ENCODE measurements around the gene AP1M2.
"Not testable (repeated sequence)": the region's sequence is repeated elsewhere in the genome, so short reads cannot be mapped to it uniquely, and the experiment has no call there.

The AP1M2 gene

DNA sequence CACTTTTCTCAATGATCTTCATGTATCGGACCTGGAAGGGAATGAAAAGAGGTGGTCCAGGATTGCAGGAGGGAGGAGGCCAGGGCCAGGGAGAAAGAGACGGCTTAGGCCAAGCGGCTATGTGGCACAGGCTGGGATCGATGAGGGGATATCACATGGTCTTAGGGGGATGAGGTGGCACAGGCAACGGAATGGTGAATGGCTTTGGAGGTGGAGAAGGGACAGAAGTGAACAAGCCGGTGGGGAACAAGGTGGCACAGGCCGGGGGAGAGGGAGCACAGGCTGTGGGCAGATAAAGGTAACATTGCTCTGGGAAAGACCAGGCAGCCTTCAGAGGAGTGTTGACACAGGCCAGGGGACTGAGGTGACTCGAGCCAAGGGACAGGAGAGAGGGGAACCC, 12.7 kb downstream of the AP1M2 start:
- in situ Hi-C loops (cut with HindIII; ENCODE audit: low sequenced_read_pairs), result no loop called here
- DNase-seq (ENCODE audit: low read depth), result no peak
- TF ChIP-seq, protein P1, sequence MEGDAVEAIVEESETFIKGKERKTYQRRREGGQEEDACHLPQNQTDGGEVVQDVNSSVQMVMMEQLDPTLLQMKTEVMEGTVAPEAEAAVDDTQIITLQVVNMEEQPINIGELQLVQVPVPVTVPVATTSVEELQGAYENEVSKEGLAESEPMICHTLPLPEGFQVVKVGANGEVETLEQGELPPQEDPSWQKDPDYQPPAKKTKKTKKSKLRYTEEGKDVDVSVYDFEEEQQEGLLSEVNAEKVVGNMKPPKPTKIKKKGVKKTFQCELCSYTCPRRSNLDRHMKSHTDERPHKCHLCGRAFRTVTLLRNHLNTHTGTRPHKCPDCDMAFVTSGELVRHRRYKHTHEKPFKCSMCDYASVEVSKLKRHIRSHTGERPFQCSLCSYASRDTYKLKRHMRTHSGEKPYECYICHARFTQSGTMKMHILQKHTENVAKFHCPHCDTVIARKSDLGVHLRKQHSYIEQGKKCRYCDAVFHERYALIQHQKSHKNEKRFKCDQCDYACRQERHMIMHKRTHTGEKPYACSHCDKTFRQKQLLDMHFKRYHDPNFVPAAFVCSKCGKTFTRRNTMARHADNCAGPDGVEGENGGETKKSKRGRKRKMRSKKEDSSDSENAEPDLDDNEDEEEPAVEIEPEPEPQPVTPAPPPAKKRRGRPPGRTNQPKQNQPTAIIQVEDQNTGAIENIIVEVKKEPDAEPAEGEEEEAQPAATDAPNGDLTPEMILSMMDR (IDR thresholded peaks at IDR 0.05; ENCODE audit: low read depth, low read length, missing control alignments), result no peak
- no peak overlapping the region for H3K4me3 ChIP-seq (ENCODE audit: low read depth, low read length)

DNA sequence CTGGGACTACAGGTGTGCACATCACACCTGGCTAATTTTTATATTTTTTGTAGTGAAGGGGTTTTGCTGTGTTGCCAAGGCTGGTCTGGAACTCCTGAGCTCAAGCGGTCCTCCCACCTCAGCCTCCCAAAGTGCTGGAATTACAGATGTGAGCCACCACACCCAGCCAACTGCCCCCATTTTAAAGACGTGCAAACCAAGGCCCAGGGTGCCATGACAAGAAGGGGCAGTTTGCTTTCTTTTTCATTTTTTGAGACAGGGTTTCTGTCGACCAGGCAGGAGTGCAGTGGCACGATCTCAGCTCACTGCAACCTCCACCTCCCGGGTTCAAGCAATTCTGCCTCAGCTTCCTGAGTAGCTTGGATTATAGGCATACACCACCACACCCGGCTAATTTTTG, 13.3 kb downstream of the AP1M2 start:
- DNase-seq (ENCODE audit: low read depth); in situ Hi-C loops (cut with HindIII; ENCODE audit: low sequenced_read_pairs); H3K4me3 ChIP-seq (ENCODE audit: low read depth, low read length): not testable (repeated sequence)

DNA sequence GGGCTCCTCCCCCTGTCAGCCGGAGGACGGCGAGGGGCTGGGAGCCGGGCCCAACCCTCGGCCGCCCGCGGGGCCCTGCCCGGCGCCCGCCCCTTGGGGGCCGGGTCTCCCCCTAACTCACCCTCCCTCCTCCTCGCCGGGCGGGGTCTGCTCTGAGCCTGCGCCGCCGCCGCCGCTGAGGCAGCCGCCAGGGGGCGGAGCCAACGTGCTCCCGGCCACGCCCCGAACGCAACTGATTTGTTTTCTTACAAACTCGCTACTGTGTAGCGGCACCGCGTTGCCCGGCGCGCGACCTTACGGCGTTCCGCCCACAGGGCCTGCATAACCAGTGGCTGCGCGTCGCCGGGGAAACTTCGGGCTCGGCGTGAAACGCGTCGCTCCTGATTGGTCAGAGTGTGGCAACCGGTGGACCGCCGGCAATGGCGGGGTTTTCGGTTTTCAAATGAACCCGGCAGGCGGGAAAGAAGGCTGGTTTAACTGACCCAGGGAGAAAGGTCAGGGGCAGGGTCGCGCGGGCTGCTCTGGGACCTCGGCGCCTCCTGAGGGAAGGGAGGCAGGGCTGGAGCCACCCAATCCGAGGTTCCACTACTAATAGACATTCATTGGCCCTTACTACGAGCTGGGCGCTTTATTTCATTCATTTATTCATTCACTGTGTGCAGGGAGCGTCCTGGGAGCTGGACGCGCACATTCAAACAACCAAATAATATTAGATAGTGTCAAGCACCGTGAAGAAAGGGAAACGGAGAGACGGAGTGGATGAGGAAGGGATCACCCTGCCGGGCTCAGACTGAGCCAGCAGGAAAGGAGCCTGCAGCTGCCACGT, 18.1 kb downstream of the AP1M2 start, which contains the start of gene CDKN2D:
CDKN2D (minus strand) TSS at position 154 of the 826 bp plus-strand sequence. CDS start 326 bp downstream, outside the sequence.
- peak within 1 kb of the TSS; percentile 66 for H3K4me3 ChIP-seq (ENCODE audit: low read depth, low read length)
- TF ChIP-seq, protein P1 (IDR thresholded peaks at IDR 0.05; ENCODE audit: low read depth, low read length, missing control alignments), result no peak
- in situ Hi-C loops (cut with HindIII; ENCODE audit: low sequenced_read_pairs), result no loop called here
- DNase-seq (ENCODE audit: low read depth), result peak; percentile 99

DNA sequence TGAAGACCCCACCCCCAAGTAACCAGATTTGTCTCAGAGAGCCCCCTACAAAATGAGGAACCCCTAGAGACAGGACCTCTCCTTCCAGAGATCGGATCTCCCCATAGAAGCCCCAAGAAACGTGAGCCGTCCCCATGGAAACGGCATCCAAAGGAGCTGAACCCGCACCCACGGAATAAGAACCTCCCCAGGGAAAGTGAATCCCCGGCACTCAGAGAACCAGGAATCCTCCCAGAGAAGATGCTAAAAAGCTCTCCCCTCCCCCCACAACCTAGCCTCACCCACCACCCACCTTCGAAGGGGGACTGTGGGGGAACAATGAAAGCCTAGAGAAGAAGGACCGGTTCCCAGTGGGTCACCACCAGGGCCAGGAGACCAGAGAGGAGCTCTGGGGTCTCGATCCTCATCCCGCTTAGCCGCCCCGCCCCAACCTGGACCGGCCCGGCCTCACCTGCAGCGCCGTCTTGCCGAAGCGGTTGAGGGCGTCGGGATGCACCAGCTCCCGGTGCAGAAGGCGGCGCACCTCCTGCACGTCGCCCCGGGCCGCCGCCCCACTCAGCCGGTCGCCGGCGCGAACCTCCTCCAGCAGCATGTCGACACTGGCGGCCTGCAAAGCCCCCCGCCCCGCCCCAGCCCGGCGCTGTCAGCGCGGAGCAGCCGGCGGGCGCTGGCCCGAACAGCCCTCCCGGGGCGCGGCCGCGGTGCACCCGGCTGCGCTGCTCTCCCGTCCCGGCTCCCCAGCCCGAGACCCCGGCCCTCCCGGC, 18.9 kb downstream of the AP1M2 start:
- no peak for DNase-seq (ENCODE audit: low read depth)
- in situ Hi-C loops (cut with HindIII; ENCODE audit: low sequenced_read_pairs), result no loop called here
- H3K4me3 ChIP-seq (ENCODE audit: low read depth, low read length), result peak overlapping the region; percentile 66
- TF ChIP-seq, protein P1 (IDR thresholded peaks at IDR 0.05; ENCODE audit: low read depth, low read length, missing control alignments), result no peak

DNA sequence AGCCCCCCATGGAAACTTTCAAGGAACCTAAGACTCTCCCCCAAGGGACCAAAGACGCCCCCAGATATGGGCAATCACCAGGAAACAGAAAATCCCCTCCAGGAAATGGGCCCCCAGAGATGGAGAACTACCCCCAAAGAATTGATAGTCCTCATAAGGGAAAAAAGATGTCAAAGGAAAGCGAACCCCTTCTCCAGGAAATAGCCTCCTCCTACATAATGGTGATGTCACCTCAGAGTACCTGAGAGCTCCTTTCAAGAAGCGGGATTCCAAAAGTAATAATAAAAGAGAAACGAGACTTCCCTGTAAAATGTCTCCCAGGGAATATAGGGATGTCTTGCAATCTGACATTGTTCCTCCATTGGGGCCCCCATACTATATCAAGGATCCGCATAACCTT, 19.5 kb downstream of the AP1M2 start:
- peak overlapping the region; percentile 66 for H3K4me3 ChIP-seq (ENCODE audit: low read depth, low read length)
- in situ Hi-C loops (cut with HindIII; ENCODE audit: low sequenced_read_pairs), result no loop called here
- DNase-seq (ENCODE audit: low read depth), result no peak

DNA sequence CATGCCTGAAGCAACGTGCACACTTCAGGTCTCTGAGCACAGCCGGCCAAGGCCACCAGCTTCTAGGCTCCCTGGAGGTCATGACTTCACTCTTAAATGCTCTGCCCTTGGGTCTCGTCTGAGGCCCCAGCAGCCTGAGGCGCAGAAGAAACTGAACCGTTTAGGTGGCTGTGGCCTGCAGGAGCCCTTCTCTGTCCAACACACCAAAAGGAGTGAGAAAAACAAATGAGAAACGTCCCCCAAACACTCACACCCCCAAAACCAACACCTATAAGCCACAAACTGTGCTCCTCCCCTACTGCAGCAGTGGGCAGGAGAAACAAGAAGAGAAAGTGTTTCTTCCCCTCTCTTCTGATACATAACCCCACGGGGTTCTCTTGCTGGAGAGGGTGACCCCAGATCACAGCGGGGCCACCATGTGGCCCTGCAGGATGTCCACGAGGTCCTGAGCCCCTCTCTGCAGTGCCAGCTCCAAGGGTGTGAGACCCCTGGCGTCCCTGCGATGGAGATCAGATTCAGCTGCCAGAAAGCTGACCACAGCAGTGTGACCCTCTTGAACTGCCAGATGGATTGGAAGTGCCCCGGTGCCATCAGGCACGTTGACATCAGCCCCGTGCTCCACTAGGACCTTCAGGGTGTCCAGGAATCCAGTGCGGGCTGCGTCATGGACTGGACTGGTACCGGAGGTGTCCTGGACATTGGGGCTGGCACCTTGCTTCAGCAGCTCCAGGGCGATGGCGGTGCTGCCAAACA, 20.3 kb downstream of the AP1M2 start:
- no peak for DNase-seq (ENCODE audit: low read depth)
- in situ Hi-C loops (cut with HindIII; ENCODE audit: low sequenced_read_pairs), result no loop called here
- no peak overlapping the region for H3K4me3 ChIP-seq (ENCODE audit: low read depth, low read length)

More for the DNA sequence above, 19.5 kb downstream of the AP1M2 start:
- TF ChIP-seq, protein P1 (IDR thresholded peaks at IDR 0.05; ENCODE audit: low read depth, low read length, missing control alignments), result no peak

More for the DNA sequence above, 20.3 kb downstream of the AP1M2 start:
- TF ChIP-seq, protein P1 (IDR thresholded peaks at IDR 0.05; ENCODE audit: low read depth, low read length, missing control alignments), result no peak
